Effector memory CD4-positive, alpha-beta T cell (primary cell): ENCODE data around the gene ING5.

ENCODE experiments used
- DNase-seq, 3 donors: peaks; one replicate each; pipeline ENCODE4 v3.0.0-alpha.2; 2020
- H3K27ac ChIP-seq: 2 replicates; pipeline ENCODE4 v1.7.0; 2013; ENCODE audit warnings: mild to moderate bottlenecking, low read length, moderate library complexity; ENCODE audit not compliant: insufficient read depth, poor library complexity, severe bottlenecking
- H3K27me3 ChIP-seq: replicated peaks from 2 replicates; pipeline ENCODE4 v1.7.0; 2013; ENCODE audit warnings: mild to moderate bottlenecking, low read length; ENCODE audit not compliant: insufficient read depth, control insufficient read depth, poor library complexity, severe bottlenecking
- H3K36me3 ChIP-seq: 2 replicates; pipeline ENCODE4 v1.7.0; 2013; ENCODE audit warnings: mild to moderate bottlenecking, low read length, moderate library complexity; ENCODE audit not compliant: control insufficient read depth, insufficient read depth
- H3K4me1 ChIP-seq: 2 replicates; pipeline ENCODE4 v1.7.0; 2013; ENCODE audit warnings: low read length, mild to moderate bottlenecking; ENCODE audit not compliant: control insufficient read depth, insufficient read depth, poor library complexity, severe bottlenecking
- H3K4me3 ChIP-seq: 2 replicates; pipeline ENCODE4 v1.7.0; 2013; ENCODE audit warnings: low read length, low read depth, mild to moderate bottlenecking; ENCODE audit not compliant: insufficient read depth, poor library complexity, severe bottlenecking
- H3K9me3 ChIP-seq: 2 replicates; pipeline ENCODE4 v1.7.0; 2013; ENCODE audit warnings: mild to moderate bottlenecking, low read length, moderate library complexity; ENCODE audit not compliant: control insufficient read depth

ING5 gene

GRCh38 chr2:241744028-241744754, 42.4 kb downstream of the ING5 start:
- Histone ChIP-seq H3K36me3 (peaks cover 39% of the 10 kb centered on the region), H3K4me3 (no peak overlapping the region), H3K27me3 (no peaks in the 10 kb centered on the region), H3K9me3 (no peaks in the 10 kb centered on the region), H3K27ac (no peak overlapping the region), H3K4me1 (peaks cover 24% of the 10 kb centered on the region)
- no peak for DNase-seq

GRCh38 chr2:241745276-241745675, 43.4 kb downstream of the ING5 start:
- Histone ChIP-seq H3K27ac (no peak overlapping the region), H3K4me1 (peaks cover 16% of the 10 kb centered on the region), H3K9me3 (no peaks in the 10 kb centered on the region), H3K27me3 (no peaks in the 10 kb centered on the region), H3K36me3 (peaks cover 45% of the 10 kb centered on the region), H3K4me3 (no peak overlapping the region)
- DNase-seq, result no peak

DNA sequence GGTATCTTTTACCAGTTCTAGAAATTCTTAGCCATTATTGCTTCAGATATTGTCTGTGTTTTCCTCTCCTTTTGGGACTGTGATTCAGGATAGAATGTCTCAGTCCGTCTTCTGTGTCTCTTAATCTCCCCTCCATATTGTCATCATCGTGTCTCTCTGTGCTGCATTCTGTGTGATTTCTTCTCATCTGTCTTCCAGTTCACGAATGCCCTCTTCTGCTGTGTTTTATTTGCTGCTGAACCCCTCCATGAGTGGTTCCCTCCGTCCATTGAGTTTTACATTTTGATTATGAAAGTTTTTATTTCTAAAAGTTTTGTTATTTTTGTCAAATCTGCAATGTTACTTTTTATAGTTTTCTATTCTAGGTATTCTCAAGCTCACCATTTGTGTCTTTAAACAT, 44.2 kb downstream of the ING5 start:
- H3K27ac ChIP-seq, result no peak overlapping the region
- H3K36me3 ChIP-seq, result peaks cover 45% of the 10 kb centered on the region
- DNase-seq, result no peak

GRCh38 chr2:241748468-241749256, 46.8 kb downstream of the ING5 start:
- H3K9me3 ChIP-seq, result no peaks in the 10 kb centered on the region
- DNase-seq, result no peak
- no peak overlapping the region for H3K27ac ChIP-seq
- H3K4me1 ChIP-seq, result no peaks in the 10 kb centered on the region
- H3K4me3 ChIP-seq, result no peak overlapping the region
- H3K36me3 ChIP-seq, result peaks cover 49% of the 10 kb centered on the region
- no peaks in the 10 kb centered on the region for H3K27me3 ChIP-seq

More for the DNA sequence above, 44.2 kb downstream of the ING5 start:
- H3K4me3 ChIP-seq, result no peak overlapping the region
- H3K27me3 ChIP-seq, result no peaks in the 10 kb centered on the region
- H3K9me3 ChIP-seq, result no peaks in the 10 kb centered on the region
- peaks cover 11% of the 10 kb centered on the region for H3K4me1 ChIP-seq

DNA sequence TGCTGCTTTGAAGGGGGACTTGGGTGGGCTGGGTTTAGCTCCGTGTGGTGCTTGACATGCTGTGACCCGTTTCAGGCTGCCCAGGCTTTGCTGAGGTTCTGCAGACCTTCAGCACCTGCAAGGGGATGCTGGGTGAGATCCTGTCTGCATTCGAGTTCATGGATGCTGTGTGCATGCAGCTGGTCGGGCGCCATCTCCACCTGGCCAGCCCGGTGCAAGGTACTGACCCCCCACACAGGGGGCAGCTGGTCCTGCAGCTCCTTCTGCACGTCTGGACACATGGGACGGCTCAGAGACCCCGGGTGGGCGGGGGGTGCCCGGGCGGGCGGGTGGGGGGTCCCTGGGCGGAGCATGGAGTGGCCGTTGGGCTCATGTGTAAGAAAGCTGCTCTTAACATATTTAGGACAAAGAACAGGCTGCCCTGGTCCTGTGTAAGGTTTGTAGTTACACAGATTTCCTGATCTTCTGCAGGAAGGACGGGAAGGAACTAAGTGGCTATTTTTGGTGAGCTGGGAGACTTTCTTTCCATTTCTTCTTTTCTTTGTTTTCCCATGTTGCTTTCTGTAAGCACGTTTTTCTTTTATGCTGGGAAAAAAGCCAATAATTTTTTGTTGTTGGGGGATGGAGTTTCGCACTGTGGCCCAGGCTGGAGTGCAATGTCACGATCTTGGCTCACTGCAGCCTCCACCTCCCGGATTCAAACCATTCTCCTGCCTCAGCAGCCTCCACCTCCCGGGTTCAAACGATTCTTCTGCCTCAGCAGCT, 48.4 kb downstream of the ING5 start:
- Histone ChIP-seq H3K36me3 (peaks cover 34% of the 10 kb centered on the region), H3K27ac (no peak overlapping the region), H3K4me3 (no peak overlapping the region), H3K27me3 (no peaks in the 10 kb centered on the region), H3K9me3 (no peaks in the 10 kb centered on the region), H3K4me1 (no peaks in the 10 kb centered on the region)
- no peak for DNase-seq

GRCh38 chr2:241751152-241751551, 49.3 kb downstream of the ING5 start:
- Histone ChIP-seq H3K36me3 (peaks cover 36% of the 10 kb centered on the region), H3K4me3 (no peak overlapping the region), H3K27ac (no peak overlapping the region)

DNA sequence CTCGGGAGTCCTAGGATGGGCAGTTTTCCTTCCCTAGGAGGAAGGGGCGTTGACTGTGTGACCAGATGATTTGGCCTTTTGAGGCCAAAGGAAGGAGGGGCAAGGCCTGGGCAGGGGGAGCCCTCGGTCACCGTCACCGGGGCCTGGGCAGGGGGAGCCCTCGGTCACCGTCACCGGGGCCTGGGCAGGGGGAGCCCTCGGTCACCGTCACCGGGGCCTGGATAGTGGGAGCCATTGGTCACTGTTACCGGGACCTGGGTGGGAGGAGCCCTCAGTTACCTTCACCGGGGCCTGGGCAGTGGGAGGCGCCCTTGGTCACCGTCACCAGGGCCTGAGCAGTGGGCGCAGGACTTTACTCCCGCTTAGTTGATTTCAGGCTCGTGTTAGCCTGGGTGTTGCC, 49.9 kb downstream of the ING5 start:
- no peak overlapping the region for H3K4me3 ChIP-seq
- no peaks in the 10 kb centered on the region for H3K9me3 ChIP-seq
- no peak overlapping the region for H3K27ac ChIP-seq
- H3K36me3 ChIP-seq, result peaks cover 36% of the 10 kb centered on the region
- no peaks in the 10 kb centered on the region for H3K27me3 ChIP-seq
- no peak for DNase-seq
- H3K4me1 ChIP-seq, result no peaks in the 10 kb centered on the region

More at GRCh38 chr2:241751152-241751551, 49.3 kb downstream of the ING5 start:
- H3K4me1 ChIP-seq, result no peaks in the 10 kb centered on the region
- DNase-seq, result no peak
- no peaks in the 10 kb centered on the region for H3K9me3 ChIP-seq
- H3K27me3 ChIP-seq, result no peaks in the 10 kb centered on the region

DNA sequence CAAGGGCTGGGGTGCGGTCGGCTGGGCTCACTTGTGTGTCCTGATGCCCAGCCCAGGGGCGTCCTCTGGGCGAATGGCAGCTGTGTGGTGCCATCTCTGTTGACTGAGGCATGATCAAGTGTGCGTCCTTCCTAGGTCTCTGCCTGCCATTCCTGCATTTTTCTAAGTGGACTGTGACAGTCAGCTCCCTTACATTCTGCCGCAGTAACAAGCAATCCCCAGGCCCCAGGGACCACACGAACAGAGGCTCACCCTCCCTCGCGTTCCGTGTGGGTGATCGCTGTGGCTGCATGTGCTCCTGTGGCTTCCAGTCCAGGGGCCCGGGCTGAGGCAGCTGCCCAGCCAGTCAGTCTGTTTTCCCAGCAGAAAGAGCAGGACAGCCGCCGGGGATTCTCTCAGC, 50.4 kb downstream of the ING5 start:
- no peak for DNase-seq
- no peaks in the 10 kb centered on the region for H3K27me3 ChIP-seq
- H3K9me3 ChIP-seq, result no peaks in the 10 kb centered on the region
- peaks cover 36% of the 10 kb centered on the region for H3K36me3 ChIP-seq
- H3K4me3 ChIP-seq, result no peak overlapping the region
- H3K4me1 ChIP-seq, result no peaks in the 10 kb centered on the region
- no peak overlapping the region for H3K27ac ChIP-seq

DNA sequence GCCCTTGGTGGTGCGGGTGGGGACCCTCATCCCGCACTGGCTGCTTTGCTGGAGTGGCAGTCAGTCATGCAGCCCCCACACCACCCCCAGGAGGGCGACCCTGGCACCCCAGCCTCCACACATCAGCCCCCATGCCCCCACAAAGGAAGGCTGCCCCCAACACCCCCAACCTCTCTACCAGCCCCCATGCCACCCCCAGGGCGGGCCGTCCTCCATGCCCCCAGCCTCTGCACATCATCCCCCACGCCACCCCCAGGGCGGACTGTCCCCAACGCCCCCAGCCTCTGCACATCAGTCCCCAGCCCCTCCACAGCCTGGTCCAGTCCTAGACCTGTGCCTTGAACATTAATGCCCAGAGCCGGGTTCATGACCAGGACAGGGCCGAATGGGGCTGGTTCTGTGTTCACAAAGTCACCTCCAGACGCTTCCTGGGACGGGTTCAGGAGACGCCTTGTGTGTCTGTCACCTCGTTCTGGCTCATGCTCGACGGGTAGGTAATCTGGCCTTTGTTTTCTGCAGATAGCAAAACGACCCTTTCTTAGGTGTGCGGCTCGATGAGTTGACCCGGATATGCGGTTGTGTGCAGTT, 50.9 kb downstream of the ING5 start:
- H3K9me3 ChIP-seq, result no peaks in the 10 kb centered on the region
- H3K36me3 ChIP-seq, result peaks cover 36% of the 10 kb centered on the region
- H3K27me3 ChIP-seq, result no peaks in the 10 kb centered on the region
- H3K4me1 ChIP-seq, result no peaks in the 10 kb centered on the region
- H3K4me3 ChIP-seq, result no peak overlapping the region
- no peak for DNase-seq
- H3K27ac ChIP-seq, result no peak overlapping the region
